Activated T-cell treated with anti-CD3 and anti-CD28 coated beads, Interleukin-2, amount 50 U/mL, for 24 hours (primary cell): ENCODE data around the gene ARHGAP8.
"Not testable (repeated sequence)": the region's sequence is repeated elsewhere in the genome, so short reads cannot be mapped to it uniquely, and the experiment has no call there.

Source experiments
- DNase-seq: peaks from one replicate; pipeline ENCODE4 v3.0.0-alpha.2; 2020
- H3K27ac Mint-ChIP-seq: 2 replicates; pipeline ENCODE4 v1.8.0; 2020; ENCODE audit warnings: mild to moderate bottlenecking, mixed read lengths
- H3K27me3 Mint-ChIP-seq: 2 replicates; pipeline ENCODE4 v1.8.0; 2020; ENCODE audit warnings: mixed read lengths
- H3K36me3 Mint-ChIP-seq: 2 replicates; pipeline ENCODE4 v1.8.0; 2020; ENCODE audit warnings: low read depth, mixed read lengths
- H3K4me1 Mint-ChIP-seq: 2 replicates; pipeline ENCODE4 v1.8.0; 2020; ENCODE audit warnings: low read depth, mixed read lengths
- H3K4me3 Mint-ChIP-seq: 2 replicates; pipeline ENCODE4 v1.8.0; 2020; ENCODE audit warnings: mild to moderate bottlenecking, moderate library complexity, mixed read lengths
- H3K9me3 Mint-ChIP-seq: 2 replicates; pipeline ENCODE4 v1.8.0; 2020; ENCODE audit warnings: mixed read lengths

The ARHGAP8 gene

DNA sequence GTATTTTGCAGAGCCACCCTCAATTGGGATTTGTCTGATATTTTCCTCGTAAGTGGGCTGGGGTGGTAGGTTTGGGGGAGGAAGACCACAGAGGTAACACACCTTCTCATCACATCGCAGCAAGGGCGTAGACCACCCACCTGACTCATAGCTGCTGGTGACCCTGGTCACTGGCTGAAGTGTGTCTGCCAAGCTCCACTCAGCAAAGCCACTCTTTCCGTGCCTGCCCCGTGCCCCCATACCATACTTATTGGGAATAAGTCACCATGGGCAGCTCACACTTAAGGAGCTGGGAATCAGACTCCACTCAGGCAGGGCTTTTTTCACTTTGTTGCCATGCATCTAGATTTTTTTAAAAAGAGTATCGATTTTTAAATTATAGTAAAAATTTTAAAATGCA is 145.9 kb downstream of the ARHGAP8 start:
- Mint-ChIP-seq H3K4me3 (no peak overlapping the region), H3K27ac (no peak overlapping the region), H3K4me1 (no peaks in the 10 kb centered on the region), H3K36me3 (no peaks in the 10 kb centered on the region), H3K27me3 (peaks cover 12% of the 10 kb centered on the region), H3K9me3 (peaks cover 12% of the 10 kb centered on the region)
- DNase-seq, result peak; percentile 7

DNA sequence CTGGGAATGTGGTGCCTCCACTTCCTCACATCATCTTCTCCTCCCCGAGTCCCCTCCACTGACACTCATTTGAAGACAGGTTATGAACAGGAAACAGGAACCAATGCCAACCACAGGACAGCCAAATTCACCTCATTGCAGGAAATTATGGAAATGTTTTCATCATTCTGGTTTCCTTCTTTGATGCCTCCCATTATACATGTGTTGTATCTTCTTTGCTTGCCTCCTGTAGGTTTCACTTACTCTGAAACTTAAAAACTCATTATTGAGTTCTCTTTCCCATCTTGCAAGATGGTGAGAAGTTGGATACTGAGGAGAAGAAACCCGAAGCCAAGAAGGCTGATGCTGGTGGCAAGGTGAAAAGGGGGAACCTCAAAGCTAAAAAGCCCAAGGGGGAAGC is 148.9 kb downstream of the ARHGAP8 start:
- no peak for DNase-seq
- no peak overlapping the region for H3K27ac Mint-ChIP-seq
- no peaks in the 10 kb centered on the region for H3K36me3 Mint-ChIP-seq
- H3K27me3 Mint-ChIP-seq, result peaks cover 38% of the 10 kb centered on the region
- peaks cover 12% of the 10 kb centered on the region for H3K9me3 Mint-ChIP-seq
- H3K4me1 Mint-ChIP-seq, result no peaks in the 10 kb centered on the region
- H3K4me3 Mint-ChIP-seq, result no peak overlapping the region

DNA sequence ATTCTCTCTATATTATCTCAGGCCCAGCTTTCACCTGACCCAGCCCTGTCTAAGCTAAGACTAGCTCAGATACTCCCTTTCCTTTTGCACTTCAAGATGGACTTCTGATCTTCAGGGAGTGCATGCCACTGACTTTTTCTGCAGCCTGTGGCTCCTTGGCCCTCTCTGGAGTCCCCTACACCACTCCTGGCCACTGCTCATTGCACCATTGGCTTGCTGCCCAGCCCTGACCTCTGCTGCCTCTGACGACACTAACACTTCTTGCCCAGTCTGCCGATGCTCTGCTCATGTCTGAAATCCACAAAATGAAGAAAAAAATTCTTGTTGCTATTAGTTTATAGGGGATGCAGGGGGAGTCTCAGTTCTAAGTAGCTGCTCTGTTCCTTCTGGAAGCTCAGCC is 150.8 kb downstream of the ARHGAP8 start:
- not testable (repeated sequence) for DNase-seq, H3K4me1 Mint-ChIP-seq, H3K27ac Mint-ChIP-seq, H3K4me3 Mint-ChIP-seq, H3K36me3 Mint-ChIP-seq
- Mint-ChIP-seq H3K9me3 (peaks cover 12% of the 10 kb centered on the region), H3K27me3 (peaks cover 46% of the 10 kb centered on the region)

DNA sequence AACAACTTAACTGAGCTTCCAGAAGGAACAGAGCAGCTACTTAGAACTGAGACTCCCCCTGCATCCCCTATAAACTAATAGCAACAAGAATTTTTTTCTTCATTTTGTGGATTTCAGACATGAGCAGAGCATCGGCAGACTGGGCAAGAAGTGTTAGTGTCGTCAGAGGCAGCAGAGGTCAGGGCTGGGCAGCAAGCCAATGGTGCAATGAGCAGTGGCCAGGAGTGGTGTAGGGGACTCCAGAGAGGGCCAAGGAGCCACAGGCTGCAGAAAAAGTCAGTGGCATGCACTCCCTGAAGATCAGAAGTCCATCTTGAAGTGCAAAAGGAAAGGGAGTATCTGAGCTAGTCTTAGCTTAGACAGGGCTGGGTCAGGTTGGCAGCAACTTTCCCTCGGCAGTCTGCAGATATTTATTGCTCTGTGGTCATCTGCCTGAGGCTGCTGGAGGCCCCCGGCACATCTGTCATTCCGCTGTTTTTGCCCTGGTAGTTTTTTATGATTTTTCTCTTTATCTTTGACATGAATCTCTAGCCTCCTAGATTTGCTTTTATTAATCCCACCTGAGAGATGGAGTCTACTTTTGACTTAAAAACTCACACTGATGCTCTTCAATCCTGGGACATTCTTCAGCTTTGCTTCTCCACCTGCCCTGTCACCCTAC is 152.2 kb downstream of the ARHGAP8 start:
- Mint-ChIP-seq H3K27me3 (peaks cover 47% of the 10 kb centered on the region), H3K9me3 (peaks cover 12% of the 10 kb centered on the region)
- DNase-seq, H3K4me3 Mint-ChIP-seq, H3K36me3 Mint-ChIP-seq, H3K27ac Mint-ChIP-seq, H3K4me1 Mint-ChIP-seq: not testable (repeated sequence)

GRCh38 chr22:44906248-44906936 is 154.0 kb downstream of the ARHGAP8 start:
- no peak for DNase-seq
- H3K4me1 Mint-ChIP-seq, result no peaks in the 10 kb centered on the region
- H3K9me3 Mint-ChIP-seq, result peaks cover 11% of the 10 kb centered on the region
- H3K27ac Mint-ChIP-seq, result no peak overlapping the region
- no peaks in the 10 kb centered on the region for H3K36me3 Mint-ChIP-seq
- H3K27me3 Mint-ChIP-seq, result peaks cover 50% of the 10 kb centered on the region
- H3K4me3 Mint-ChIP-seq, result no peak overlapping the region

DNA sequence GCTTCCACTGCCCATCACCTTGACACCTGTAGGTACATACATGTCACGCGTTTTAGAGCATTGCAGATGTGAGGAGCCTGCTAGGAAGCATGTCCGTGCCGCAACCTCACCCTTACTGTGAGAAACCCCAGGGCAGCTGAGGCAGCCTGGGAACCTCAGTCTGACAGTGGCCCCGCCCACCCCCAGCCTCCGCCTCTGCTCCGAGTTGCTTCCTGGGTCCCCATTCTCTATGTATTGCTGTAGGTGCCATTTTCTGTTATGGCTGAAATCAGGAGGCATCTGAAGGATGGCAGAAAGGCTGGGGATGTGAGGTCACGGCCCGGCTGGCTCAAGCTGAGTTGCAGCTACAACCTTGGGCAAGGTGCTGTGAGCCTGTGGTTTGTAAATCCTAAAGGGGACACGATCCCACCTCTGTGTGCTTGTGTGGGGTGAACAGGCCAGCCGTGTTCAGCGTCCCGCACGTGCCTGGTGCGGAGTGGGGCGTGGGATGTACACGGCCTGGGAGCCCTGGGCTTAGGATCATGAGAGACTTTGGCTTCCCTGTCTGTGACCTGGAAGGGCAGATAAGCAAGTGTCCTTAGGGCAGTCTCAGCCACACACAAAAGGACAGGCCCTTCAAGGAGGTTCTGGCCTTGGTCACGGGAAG is 154.7 kb downstream of the ARHGAP8 start:
- Mint-ChIP-seq H3K27me3 (peaks cover 52% of the 10 kb centered on the region), H3K4me1 (no peaks in the 10 kb centered on the region), H3K9me3 (peaks cover 13% of the 10 kb centered on the region), H3K36me3 (no peaks in the 10 kb centered on the region), H3K27ac (no peak overlapping the region), H3K4me3 (no peak overlapping the region)
- DNase-seq, result no peak

DNA sequence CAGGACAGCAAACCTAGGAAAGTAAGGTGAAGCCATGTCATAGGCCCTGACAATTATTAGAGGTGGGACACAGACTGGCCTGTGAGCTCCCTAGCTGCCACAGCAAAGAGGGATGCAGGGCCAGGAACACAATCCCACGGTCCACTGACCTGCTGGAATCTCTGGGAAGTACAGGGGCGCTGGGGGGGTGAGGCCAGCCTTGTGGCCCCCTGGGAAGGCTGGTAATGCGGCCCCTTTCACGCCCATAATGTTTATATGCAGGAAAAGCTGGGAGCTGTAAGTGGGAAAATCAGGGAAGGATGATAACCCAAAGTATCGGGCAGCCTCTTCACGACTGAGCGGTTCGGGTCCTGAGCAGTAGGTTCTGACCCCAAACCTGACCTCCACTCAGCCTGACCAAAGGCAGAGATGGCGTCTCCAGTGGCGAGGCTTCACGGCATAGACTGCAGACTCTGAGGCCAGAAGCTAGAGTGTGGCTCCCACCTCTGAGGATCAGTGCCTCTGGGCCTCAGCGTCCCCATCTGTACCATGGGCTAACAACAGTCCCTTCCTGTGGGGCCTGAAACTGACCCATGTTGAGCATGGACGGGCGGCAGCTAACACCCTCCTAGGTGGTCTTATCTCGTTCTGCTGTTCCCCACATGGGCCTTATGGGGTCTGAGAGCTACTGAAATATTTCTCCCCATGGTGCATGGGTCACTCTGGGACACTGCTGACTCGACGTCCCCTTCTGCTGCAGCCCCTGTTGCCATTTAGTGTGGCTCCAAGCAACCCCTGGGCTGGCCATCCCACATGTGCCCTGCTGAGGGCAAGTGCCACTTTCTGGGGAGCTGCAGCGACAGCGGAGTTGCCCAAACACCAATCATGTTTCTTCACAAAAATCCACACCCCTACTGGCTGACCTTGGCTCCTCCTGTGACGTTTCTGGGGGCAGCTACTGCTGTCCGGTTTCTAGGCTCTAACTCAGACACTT is 155.7 kb downstream of the ARHGAP8 start:
- Mint-ChIP-seq H3K9me3 (peaks cover 14% of the 10 kb centered on the region), H3K27ac (no peak overlapping the region), H3K36me3 (no peaks in the 10 kb centered on the region), H3K4me1 (no peaks in the 10 kb centered on the region), H3K27me3 (peaks cover 46% of the 10 kb centered on the region), H3K4me3 (no peak overlapping the region)
- no peak for DNase-seq

DNA sequence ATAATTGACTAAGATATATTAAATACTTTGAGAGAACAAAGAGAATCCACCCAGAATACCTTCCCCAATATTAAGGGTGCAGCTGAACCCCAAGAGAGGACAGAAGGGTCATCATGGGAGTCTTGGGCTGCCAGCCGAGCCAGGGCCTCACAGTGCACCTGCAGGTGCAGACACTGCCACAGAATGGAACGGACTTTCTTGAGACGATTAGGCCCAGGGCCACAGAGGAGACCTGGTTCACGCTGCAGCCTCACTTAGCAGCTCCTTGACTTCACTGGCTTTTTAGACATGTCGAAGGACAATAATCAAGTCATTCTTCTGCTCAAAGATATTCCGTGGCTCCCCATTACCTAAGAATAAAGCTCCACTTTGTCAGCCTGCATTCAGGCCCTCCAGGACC is 156.9 kb downstream of the ARHGAP8 start:
- Mint-ChIP-seq H3K9me3 (peaks cover 14% of the 10 kb centered on the region), H3K4me3 (no peak overlapping the region), H3K27me3 (peaks cover 36% of the 10 kb centered on the region), H3K4me1 (no peaks in the 10 kb centered on the region), H3K36me3 (no peaks in the 10 kb centered on the region), H3K27ac (no peak overlapping the region)
- DNase-seq, result no peak
